Astrocyte (in vitro differentiated cells and primary cell): Measurements from ENCODE around the gene RPL7A. TPM values are rescaled to one million over a fixed set of nuclear protein-coding genes. Genes with fewer than 3 reads are reported as not detected.

Experiments used
- DNase-seq: peaks from one replicate; pipeline ENCODE4 v3.0.0-alpha.2; 2010; ENCODE audit warnings: low read depth
- FAIRE-seq: peaks from 2 replicates; lab custom pipeline; 2011; peaks lifted over from hg19 to GRCh38; lab: Jason Lieb, UNC
- H2AFZ ChIP-seq: 2 replicates; pipeline ENCODE4 v1.6.0; 2012; ENCODE audit warnings: low read depth, low read length, inconsistent platforms
- H3K27ac ChIP-seq: 2 replicates; pipeline ENCODE4 v1.5.1; 2011; ENCODE audit warnings: low read depth, low read length, inconsistent platforms
- H3K27me3 ChIP-seq: 2 replicates; pipeline ENCODE4 v1.6.0; 2011; ENCODE audit warnings: low read length, inconsistent platforms; ENCODE audit not compliant: insufficient read depth
- H3K36me3 ChIP-seq: 2 replicates; pipeline ENCODE4 v1.5.1; 2011; ENCODE audit warnings: low read length, inconsistent platforms; ENCODE audit not compliant: insufficient read depth
- H3K4me1 ChIP-seq: 2 replicates; pipeline ENCODE4 v1.5.1; 2011; ENCODE audit warnings: low read length, inconsistent platforms; ENCODE audit not compliant: insufficient read depth
- H3K4me2 ChIP-seq: 2 replicates; pipeline ENCODE4 v1.6.0; 2012; ENCODE audit warnings: low read length, inconsistent platforms
- H3K4me3 ChIP-seq: 2 replicates; pipeline ENCODE4 v1.5.1; 2011; ENCODE audit warnings: low read depth, mild to moderate bottlenecking, low read length, inconsistent platforms; ENCODE audit not compliant: insufficient read depth
- H3K79me2 ChIP-seq: 2 replicates; pipeline ENCODE4 v1.6.0; 2012; ENCODE audit warnings: mild to moderate bottlenecking, low read length, inconsistent platforms; ENCODE audit not compliant: insufficient read depth
- H3K9ac ChIP-seq: 2 replicates; pipeline ENCODE4 v1.6.0; 2012; ENCODE audit warnings: mild to moderate bottlenecking, low read length, inconsistent platforms
- H3K9me3 ChIP-seq: 2 replicates; pipeline ENCODE4 v1.5.1; 2012; ENCODE audit warnings: low read depth, mild to moderate bottlenecking, low read length, inconsistent platforms; ENCODE audit not compliant: insufficient read depth
- H4K20me1 ChIP-seq: 2 replicates; pipeline ENCODE4 v1.6.0; 2012; ENCODE audit warnings: low read length, inconsistent platforms; ENCODE audit not compliant: insufficient read depth
- H3K27ac Mint-ChIP-seq: one replicate; pipeline ENCODE4 v1.8.0; 2021; ENCODE audit warnings: mild to moderate bottlenecking, mixed read lengths; ENCODE audit not compliant: unreplicated experiment
- H3K27me3 Mint-ChIP-seq: one replicate; pipeline ENCODE4 v1.8.0; 2021; ENCODE audit warnings: low read depth, mixed read lengths; ENCODE audit not compliant: unreplicated experiment
- H3K36me3 Mint-ChIP-seq: one replicate; pipeline ENCODE4 v1.8.0; 2021; ENCODE audit warnings: low read depth, mixed read lengths; ENCODE audit not compliant: unreplicated experiment
- H3K4me1 Mint-ChIP-seq: one replicate; pipeline ENCODE4 v1.8.0; 2021; ENCODE audit warnings: low read depth, mixed read lengths; ENCODE audit not compliant: unreplicated experiment
- H3K4me3 Mint-ChIP-seq: one replicate; pipeline ENCODE4 v1.8.0; 2021; ENCODE audit warnings: mild to moderate bottlenecking, moderate library complexity, mixed read lengths; ENCODE audit not compliant: unreplicated experiment
- H3K9me3 Mint-ChIP-seq: one replicate; pipeline ENCODE4 v1.8.0; 2021; ENCODE audit warnings: mild to moderate bottlenecking, mixed read lengths; ENCODE audit not compliant: unreplicated experiment
- EZH2 ChIP-seq: IDR thresholded peaks from 2 replicates; pipeline ENCODE4 v1.6.1; 2012; ENCODE audit warnings: mild to moderate bottlenecking, low read length, inconsistent platforms; ENCODE audit not compliant: insufficient read depth
- total RNA-seq: library from RNA; stranded (reverse); gene quantifications from 2 replicates; pipeline ENCODE4 v1.2.1, GENCODE V29; 2021
- TF ChIP-seq, protein P1 (sequence below): IDR thresholded peaks from 2 replicates; pipeline ENCODE4 v1.5.1; 2011; ENCODE audit warnings: low read depth, mild to moderate bottlenecking, inconsistent platforms, low read length, moderate library complexity; ENCODE audit not compliant: insufficient read depth

RPL7A gene
- total RNA-seq, 1 donor from 2014 or later: 1,364 TPM

DNA sequence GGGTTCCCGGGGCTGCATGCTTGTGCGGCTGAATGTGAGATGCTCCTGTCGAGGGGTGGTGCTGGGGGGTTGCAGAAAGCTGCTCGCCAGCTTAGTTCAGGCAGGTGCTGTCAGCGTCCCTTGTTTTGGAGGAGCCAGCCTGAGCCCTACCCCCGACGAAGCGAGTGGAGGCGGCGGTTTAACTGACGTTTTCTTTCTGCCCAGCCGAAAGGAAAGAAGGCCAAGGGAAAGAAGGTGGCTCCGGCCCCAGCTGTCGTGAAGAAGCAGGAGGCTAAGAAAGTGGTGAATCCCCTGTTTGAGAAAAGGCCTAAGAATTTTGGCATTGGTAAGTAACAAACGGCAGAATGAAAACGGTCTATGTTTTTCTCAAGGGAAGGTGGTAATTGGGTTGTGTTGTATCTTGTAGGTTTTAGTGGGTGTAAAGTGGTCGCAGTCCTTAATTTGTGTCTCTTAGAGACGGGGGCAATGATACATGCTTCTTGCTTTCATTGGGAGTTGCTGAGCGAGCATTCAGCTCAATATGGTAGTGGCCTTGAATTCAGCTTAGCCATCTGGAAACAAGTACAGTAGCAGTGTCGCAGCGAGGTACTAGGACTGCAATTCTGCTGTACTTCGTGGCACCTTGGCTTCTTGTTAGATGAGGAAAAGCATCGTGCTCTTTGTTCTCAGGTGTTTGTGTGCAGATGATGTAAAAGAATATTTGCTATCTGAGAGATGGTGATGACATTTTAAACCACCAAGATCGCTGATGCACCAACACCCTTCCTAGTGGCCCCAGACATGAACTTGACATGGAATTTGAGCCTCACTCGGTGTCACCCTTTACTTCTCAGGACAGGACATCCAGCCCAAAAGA lies 928 bp downstream of the RPL7A start:
- Mint-ChIP-seq H3K9me3 (no peaks in the 10 kb centered on the region), H3K4me1 (peaks cover 23% of the 10 kb centered on the region), H3K27me3 (no peaks in the 10 kb centered on the region), H3K4me3 (peak overlapping the region; percentile 93), H3K27ac (peak overlapping the region; percentile 97), H3K36me3 (peaks cover 39% of the 10 kb centered on the region)
- peaks cover 23% of the 10 kb centered on the region for H3K4me1 ChIP-seq
- H2AFZ ChIP-seq: no peak overlapping the region
- H3K4me3 ChIP-seq: peak overlapping the region; percentile 98
- DNase-seq (no peak), FAIRE-seq (no peak)
- H3K4me2 ChIP-seq: peak overlapping the region; percentile 90
- H3K36me3 ChIP-seq: peaks cover 53% of the 10 kb centered on the region
- H3K27me3 ChIP-seq: no peaks in the 10 kb centered on the region
- peak overlapping the region; percentile 100 for H3K9ac ChIP-seq
- H4K20me1 ChIP-seq: peaks cover 79% of the 10 kb centered on the region
- no peaks in the 10 kb centered on the region for H3K9me3 ChIP-seq
- peaks cover 59% of the 10 kb centered on the region for H3K79me2 ChIP-seq
- TF ChIP-seq, protein P1, sequence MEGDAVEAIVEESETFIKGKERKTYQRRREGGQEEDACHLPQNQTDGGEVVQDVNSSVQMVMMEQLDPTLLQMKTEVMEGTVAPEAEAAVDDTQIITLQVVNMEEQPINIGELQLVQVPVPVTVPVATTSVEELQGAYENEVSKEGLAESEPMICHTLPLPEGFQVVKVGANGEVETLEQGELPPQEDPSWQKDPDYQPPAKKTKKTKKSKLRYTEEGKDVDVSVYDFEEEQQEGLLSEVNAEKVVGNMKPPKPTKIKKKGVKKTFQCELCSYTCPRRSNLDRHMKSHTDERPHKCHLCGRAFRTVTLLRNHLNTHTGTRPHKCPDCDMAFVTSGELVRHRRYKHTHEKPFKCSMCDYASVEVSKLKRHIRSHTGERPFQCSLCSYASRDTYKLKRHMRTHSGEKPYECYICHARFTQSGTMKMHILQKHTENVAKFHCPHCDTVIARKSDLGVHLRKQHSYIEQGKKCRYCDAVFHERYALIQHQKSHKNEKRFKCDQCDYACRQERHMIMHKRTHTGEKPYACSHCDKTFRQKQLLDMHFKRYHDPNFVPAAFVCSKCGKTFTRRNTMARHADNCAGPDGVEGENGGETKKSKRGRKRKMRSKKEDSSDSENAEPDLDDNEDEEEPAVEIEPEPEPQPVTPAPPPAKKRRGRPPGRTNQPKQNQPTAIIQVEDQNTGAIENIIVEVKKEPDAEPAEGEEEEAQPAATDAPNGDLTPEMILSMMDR: no peak
- no peak for TF ChIP-seq EZH2
- H3K27ac ChIP-seq: peak overlapping the region; percentile 99

DNA sequence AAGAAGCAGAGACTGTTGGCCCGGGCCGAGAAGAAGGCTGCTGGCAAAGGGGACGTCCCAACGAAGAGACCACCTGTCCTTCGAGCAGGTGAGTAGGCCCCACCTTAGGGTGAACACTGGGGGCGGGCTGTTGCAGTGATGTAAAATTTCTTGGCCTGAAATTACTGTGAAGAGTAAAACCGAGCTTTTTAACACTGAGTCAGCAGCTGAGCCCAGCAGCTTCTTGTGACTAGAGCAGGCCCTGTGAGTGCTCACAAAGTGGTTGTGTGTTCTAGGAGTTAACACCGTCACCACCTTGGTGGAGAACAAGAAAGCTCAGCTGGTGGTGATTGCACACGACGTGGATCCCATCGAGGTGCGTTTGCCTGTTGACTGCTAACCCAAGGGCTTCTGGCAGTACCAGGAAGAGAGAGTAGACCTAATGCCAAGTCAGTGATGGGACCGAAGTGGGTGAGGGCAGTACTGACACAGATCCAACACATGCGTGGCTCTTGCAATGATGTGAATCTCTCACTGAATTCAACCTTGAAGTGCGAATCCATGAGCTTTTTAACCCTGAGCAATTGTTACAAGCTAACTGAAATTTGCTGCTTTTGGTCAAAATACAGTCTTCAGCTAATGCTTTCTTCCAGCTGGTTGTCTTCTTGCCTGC lies 2.1 kb downstream of the RPL7A start:
- peak overlapping the region; percentile 72 for H3K27ac Mint-ChIP-seq
- no peak for TF ChIP-seq EZH2
- TF ChIP-seq, protein P1: no peak
- Histone ChIP-seq H3K36me3 (peaks cover 43% of the 10 kb centered on the region), H4K20me1 (peaks cover 86% of the 10 kb centered on the region), H3K4me2 (peak overlapping the region; percentile 90), H3K27me3 (no peaks in the 10 kb centered on the region), H3K4me1 (peaks cover 23% of the 10 kb centered on the region), H3K27ac (no peak overlapping the region), H3K9me3 (no peaks in the 10 kb centered on the region), H3K4me3 (peak overlapping the region; percentile 98), H3K9ac (peak overlapping the region; percentile 100), H2AFZ (no peak overlapping the region), H3K79me2 (peaks cover 68% of the 10 kb centered on the region)
- DNase-seq: no peak
- H3K4me1 Mint-ChIP-seq: peaks cover 26% of the 10 kb centered on the region
- no peaks in the 10 kb centered on the region for H3K9me3 Mint-ChIP-seq
- no peak for FAIRE-seq
- peaks cover 38% of the 10 kb centered on the region for H3K36me3 Mint-ChIP-seq
- H3K4me3 Mint-ChIP-seq: peak overlapping the region; percentile 93
- no peaks in the 10 kb centered on the region for H3K27me3 Mint-ChIP-seq
